Stimulated activated CD4-positive, alpha-beta T cell treated with anti-CD3 and anti-CD28 coated beads, Interleukin-12 subunit alpha, Interleukin-12 subunit beta, amount 100 ng/mL, for 48 hours (primary cell): Measurements from ENCODE around the gene MSI1.
"Not testable (repeated sequence)": the region's sequence is repeated elsewhere in the genome, so short reads cannot be mapped to it uniquely, and the experiment has no call there.

Experiments
- DNase-seq, 3 donors: peaks; one replicate each; pipeline ENCODE4 v3.0.0-alpha.2; 2020; ENCODE audit warnings: low read depth in 2 of 3, low spot score in 1 of 3

MSI1 gene

GRCh38 chr12:120357104-120357503, 11.9 kb downstream of the MSI1 start:
- DNase-seq: no peak

DNA sequence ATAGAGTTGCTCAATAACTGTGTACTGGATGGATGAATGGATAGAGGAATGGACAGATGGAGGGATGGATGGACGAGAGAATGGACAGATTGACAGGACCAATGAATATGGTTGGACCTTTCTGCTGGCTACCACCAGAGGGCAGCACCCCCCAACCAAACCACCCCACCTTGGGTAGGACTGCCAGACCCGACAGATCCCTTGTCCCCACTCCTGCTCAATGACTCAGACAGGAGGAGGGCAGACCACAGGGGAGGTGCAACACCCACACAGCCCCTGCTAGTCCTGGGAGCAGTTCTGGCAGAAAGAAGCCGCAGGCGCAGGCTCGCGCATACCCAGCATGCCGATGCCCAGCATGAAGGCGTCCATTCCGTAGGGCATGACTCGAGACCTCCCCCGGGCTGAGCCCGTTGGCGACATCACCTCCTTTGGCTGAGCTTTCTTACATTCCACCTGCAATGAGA, 12.4 kb downstream of the MSI1 start:
- peak; percentile 63 to 78 (median 77) for DNase-seq

GRCh38 chr12:120353556-120354317, 15.2 kb downstream of the MSI1 start:
- no peak for DNase-seq

DNA sequence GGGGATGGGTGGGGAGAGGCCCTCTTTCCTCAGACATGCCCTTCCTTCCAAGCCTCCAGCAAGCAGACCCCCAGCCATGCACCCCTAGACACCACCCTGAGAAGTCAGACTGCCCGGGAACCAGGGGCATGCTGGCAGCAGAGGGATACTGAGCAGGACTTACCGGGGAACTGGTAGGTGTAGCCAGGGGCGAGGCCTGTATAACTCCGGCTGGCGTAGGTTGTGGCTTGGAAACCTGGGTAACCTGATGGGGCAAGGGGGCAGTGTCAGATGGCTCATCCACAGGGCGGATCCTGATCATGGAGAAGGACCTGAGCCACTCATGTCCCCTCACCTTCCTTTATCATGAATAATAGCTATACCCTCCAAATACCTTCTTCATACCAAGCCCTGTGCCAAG, 15.8 kb downstream of the MSI1 start:
- no peak for DNase-seq

DNA sequence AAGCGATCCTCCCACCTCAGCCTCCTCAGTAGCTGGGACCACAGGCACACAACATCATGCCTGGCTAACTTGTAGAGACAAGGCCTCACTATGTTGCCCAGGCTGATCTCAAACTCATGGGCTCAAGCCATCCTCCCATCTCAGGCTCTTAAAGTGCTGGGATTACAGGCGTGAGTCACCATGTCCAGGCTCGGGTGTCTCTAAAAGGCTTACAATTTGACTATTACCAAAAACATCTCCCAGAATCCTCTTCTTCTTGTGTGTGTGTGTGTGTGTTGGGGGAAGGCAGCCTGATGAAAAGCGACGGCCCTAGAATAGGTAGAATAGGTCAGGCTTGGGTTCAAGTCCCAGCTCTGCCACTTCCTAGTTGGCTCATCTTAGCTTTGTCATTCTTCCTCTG, 16.8 kb downstream of the MSI1 start:
- DNase-seq: no peak

GRCh38 chr12:120350576-120351350, 18.2 kb downstream of the MSI1 start:
- DNase-seq: no peak

DNA sequence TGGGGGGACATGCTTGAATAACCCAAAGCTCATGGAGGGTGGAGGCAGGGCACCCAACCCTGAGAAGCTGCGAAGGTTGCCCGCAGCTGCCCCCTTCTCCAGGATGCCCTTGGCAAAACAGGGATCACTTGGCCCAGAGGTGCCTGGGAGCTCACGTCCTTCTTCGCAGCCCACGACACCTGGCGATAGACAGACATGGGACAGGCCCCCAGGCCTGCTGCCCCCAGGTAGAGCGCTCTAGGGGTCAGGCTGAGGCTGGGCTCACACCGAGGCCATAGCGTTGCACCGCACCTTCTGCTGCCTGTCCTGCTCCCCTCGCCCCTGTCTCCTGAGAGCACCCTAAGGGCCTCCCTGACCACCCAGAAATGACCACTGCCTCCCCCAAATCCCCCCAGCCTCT, 21.2 kb downstream of the MSI1 start:
- DNase-seq: no peak

GRCh38 chr12:120346681-120347080, 22.3 kb downstream of the MSI1 start:
- no peak for DNase-seq

DNA sequence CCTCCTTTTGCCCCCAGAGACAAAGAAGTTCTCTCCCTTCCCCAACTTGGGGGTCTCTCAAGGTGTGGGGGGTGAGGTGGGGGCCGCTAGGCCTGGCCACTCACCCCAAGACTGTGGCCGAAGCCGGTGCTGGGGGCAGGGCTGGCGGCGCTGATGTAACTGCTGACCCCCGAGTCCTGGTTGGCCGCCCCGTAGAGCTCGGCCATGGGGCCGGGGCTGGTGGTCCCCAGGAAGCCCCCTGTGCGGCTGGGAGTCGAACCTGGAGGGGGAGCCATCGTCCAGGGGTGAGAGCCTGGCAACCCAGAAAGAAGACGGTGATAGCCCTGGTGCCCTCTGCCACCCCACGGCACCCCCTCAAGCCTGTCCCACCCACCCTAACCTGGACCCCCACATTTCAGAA, 22.9 kb downstream of the MSI1 start:
- no peak for DNase-seq

DNA sequence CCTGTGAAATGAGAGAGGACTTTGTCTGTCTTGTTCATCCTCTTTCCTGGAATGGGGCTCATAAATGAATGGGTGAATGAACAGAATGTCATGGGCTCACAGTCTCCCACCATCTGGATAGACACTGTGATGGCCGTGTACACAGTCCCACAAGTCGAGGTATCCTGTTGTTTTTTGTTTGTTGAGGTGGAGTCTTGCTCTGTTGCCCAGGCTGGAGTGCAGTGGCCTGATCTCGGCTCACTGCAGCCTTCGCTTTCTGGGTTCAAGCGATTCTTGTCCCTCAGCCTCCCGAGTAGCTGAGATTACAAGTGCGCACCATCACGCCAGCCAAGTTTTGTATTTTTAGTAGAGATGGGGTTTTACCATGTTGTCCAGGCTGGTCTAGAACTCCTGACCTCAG, 25.3 kb downstream of the MSI1 start:
- DNase-seq: no peak

DNA sequence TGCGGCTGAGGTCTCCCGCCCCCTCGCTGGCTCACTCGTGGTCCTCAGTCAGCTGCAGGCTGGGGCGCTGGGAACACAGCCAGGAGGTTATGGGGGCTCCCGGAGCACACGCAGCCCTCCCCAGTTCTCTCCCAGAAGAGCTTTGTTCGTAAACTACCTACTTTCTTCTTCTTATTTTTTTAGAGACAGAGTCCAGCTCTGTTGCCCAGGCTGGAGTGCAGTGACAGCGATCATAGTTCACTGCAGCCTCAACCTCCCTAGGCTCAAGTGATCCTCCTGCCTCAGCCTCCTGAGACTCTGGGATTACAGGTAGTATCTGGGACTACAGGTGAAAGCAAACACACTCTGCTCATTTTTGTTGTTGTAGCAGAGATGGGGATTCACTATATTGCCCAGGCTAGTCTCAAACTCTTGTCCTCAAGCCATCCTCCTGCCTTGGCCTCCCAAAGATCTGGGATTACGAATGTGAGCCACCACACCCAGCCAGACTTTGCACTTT, 25.9 kb downstream of the MSI1 start:
- no peak for DNase-seq

GRCh38 chr12:120342175-120343038, 26.6 kb downstream of the MSI1 start:
- no peak for DNase-seq

- no peak for DNase-seq
These were observed 29.7 kb downstream of the MSI1 start for GRCh38 chr12:120339256-120339655.

DNA sequence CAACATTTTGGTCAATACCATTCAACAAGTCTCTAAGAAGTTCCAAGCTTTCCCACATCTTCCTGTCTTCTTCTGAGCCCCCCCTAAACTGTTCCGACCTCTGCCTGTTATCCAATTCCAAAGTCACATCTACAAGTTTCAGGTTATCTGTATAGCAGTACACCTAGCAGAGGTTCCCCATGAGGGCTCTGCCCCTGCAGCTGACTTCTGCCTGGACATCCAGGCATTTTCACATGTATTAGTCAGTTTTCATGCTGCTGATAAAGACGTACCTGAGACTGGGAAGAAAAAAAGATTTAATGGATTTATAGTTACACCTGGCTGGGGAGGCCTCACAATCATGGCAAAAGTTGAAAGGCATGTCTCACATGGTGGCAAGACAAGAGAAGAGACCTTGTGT, 31.2 kb downstream of the MSI1 start:
- no peak for DNase-seq

GRCh38 chr12:120336392-120336791, 32.6 kb downstream of the MSI1 start:
- DNase-seq: not testable (repeated sequence)

DNA sequence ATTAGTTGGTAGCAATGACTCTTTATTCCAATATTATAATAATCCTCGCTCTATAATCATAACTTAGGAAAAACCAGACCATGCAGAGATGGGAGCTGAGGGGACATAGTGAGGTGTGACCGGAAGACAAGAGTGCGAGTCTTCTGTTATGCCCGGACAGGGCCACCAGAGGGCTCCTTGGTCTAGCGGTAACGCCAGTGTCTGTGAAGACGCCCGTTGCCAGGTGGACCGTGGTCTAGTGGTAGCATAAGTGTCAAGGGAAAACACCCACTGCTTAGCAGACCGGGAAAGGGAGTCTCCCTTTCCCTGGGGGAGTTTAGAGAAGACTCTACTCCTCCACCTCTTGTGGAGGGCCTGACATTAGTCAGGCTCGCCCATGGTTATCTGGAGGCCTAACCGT, 33.5 kb downstream of the MSI1 start:
- DNase-seq: peak in 2 of 3 donors; percentile 30 to 40

DNA sequence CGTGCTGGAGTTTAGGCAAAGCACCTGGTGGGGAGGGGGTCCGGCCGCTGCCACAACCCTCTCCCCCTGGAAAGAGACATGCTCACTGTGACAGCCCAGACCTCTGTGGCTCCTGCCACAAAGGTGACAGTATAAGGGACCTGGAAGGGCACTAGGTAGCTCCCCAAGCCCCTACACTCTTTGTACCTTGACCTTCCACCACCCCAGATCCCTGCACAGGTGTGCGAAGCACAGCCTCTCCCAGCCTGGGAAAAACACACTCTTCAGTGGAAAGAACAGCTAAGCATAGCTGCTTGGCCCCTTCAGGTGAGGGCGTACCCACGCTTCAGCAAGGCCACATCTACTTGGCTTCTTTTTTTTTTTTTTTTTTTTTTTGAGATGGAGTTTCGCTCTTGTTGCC, 36.4 kb downstream of the MSI1 start:
- no peak for DNase-seq

GRCh38 chr12:120332041-120332440, 36.9 kb downstream of the MSI1 start:
- DNase-seq: no peak

DNA sequence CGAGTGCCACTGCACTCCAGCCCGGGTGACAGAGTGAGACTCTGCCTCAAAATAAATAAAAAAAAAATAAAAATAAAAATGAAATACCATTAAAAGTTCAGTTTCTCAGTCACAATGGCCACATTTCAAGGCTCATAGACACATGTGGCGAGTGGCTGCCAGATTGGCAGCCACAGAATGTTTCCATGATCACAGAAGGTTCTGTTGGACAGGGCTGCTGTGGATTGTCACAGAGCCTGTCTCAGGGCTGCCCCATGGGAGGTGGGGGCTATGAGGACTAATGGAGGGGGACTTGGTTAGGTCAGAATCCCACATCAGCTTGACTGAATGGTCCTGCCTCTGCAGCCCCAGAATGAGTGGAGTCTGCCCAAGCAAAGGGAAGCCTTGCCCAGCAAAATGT, 37.6 kb downstream of the MSI1 start:
- DNase-seq: no peak

- no peak for DNase-seq
These were observed 40.7 kb downstream of the MSI1 start for GRCh38 chr12:120328228-120328627.

- no peak for DNase-seq
These were observed 41.4 kb downstream of the MSI1 start, which contains the start of gene PLA2G1B for GRCh38 chr12:120327593-120327992. Gene PLA2G1B (minus strand): TSS chr12:120327779. CDS start chr12:120327753, 26 bp downstream.
